Astrocyte of the spinal cord (primary cell): Measurements from ENCODE around the gene KSR1.

ENCODE experiments used
- DNase-seq: peaks from one replicate; pipeline ENCODE4 v3.0.0; 2011; ENCODE audit warnings: low read depth, low spot score
- H3K4me3 ChIP-seq: 2 replicates; pipeline ENCODE4 v1.5.1; 2011; ENCODE audit warnings: low read depth, mild to moderate bottlenecking, low read length, moderate library complexity
- in situ Hi-C: cut with HindIII; loops from 2 replicates; pipeline ENCODE4 v1.10.0; 2017; ENCODE audit warnings: low sequenced_read_pairs
- TF ChIP-seq, protein P1 (sequence below): IDR thresholded peaks from 2 replicates; pipeline ENCODE4 v1.5.1; 2012; ENCODE audit warnings: low read depth, mild to moderate bottlenecking, low read length, inconsistent platforms

Gene KSR1

DNA sequence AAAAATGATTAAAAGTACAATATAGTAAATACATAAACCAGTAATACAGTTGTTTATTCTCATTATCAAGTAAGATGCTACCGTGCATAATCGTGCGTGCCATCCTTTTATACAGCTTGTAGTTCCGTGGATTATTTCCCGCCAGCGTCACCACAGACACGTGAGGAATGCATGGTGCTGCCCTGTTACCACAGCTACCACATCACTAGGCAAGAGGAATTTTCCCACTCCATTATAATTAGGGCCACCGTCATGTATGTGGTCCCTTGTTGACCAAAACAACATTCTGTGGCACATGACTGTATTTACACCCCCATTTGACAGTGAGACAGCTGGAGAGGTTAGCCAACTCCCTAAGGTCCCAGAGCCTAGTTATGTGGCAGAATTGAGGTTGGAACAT, 144.2 kb downstream of the KSR1 start:
- TF ChIP-seq, protein P1, sequence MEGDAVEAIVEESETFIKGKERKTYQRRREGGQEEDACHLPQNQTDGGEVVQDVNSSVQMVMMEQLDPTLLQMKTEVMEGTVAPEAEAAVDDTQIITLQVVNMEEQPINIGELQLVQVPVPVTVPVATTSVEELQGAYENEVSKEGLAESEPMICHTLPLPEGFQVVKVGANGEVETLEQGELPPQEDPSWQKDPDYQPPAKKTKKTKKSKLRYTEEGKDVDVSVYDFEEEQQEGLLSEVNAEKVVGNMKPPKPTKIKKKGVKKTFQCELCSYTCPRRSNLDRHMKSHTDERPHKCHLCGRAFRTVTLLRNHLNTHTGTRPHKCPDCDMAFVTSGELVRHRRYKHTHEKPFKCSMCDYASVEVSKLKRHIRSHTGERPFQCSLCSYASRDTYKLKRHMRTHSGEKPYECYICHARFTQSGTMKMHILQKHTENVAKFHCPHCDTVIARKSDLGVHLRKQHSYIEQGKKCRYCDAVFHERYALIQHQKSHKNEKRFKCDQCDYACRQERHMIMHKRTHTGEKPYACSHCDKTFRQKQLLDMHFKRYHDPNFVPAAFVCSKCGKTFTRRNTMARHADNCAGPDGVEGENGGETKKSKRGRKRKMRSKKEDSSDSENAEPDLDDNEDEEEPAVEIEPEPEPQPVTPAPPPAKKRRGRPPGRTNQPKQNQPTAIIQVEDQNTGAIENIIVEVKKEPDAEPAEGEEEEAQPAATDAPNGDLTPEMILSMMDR, result no peak
- H3K4me3 ChIP-seq, result no peak overlapping the region
- DNase-seq, result peak; percentile 41
- in situ Hi-C loops, result no loop called here

DNA sequence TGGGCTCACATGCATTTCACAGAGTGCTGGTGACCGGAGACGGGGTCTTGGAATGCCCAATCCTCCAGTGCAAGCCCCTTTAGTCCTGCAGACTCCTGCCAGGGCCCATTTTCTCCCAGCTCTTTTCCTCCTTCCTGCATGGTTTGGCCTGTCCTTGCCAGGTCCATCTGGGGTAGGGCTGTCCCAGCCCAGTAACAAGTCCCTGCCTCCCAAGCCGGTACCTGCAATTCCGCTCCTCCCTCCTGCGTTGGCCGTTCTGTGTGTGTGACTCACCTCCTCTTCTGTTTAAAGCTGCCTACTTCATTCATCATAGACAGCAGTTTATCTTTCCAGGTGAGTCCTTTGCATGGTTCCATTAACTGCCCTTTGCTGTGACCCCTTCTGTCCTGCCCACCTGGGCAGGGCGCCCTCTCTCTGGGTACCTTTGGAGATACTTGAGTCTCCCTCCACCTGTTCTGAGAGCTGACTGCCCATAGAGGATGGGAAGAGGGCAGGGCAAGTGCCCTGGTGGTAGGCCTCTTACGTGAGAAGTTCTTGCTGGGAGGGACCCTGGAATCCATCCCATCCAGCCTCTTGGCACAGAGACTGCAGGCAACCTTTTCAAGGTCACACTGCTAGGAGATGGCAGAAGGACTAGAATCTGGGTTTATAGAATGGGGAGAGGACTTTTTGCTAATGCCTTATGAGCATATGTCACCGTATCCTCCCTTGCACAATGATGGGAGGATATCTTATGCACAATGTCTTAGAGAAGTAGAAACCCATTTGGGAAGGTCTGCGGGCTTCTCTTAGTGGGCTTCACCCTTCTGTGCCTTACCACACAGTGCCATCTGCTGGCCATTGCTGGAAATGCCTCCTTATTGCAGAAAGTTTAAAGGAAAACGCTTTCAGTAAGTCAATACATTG, 145.1 kb downstream of the KSR1 start:
- in situ Hi-C loops, result no loop called here
- TF ChIP-seq, protein P1, result peak; percentile 89
- DNase-seq, result peak; percentile 81
- no peak overlapping the region for H3K4me3 ChIP-seq

DNA sequence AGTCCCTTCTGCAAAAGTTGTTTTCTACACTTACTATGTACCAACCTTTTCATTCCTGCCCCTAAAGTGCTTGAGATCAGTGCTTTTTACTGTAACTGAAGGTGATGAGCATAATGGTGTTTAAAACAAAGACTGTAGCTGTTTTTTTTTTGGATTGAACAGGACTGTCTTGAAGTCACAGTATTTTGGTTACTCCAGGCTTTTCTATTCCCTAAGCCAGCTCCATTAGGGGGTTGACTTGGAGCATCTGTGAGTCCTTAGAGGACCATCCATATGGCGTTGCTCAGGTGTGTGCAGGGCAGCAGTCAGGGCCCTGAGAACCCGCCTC, 145.7 kb downstream of the KSR1 start:
- TF ChIP-seq, protein P1, result no peak
- in situ Hi-C loops, result no loop called here
- no peak overlapping the region for H3K4me3 ChIP-seq
- DNase-seq, result no peak

DNA sequence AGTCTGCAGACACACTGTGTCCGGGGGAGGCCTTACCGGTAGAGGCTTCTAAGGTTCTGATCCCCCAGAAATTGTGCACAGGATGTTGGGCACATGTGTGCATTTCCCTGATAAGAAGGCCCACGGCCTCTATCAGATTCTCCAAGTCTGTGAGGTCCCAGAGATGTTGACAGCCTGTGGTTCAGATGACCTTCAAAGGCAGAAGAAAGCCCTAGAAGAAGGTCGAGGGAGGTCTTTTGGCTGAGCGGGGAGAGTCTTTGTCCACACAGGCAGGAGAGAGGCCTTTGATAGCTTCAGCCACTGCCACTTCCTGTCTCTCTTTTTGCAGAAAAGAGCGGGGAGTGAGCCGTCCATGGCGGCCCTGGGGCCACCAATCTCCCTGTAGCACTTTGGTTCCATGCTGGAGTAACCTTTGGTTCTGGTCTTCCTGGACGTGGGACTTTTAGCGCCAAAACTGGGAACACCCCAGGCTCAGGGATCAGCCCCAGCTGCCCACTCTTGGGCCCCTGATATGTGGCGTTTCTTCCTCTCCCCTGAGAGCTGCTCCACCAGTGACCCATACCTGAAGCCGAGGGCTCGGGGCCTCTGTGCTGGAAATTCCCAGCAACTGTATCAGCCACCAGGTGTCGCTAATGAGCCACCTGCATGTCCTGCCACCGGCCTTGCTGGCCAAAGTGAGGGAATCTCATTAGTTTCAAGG, 146.6 kb downstream of the KSR1 start:
- DNase-seq, result peak; percentile 63
- in situ Hi-C loops, result no loop called here

DNA sequence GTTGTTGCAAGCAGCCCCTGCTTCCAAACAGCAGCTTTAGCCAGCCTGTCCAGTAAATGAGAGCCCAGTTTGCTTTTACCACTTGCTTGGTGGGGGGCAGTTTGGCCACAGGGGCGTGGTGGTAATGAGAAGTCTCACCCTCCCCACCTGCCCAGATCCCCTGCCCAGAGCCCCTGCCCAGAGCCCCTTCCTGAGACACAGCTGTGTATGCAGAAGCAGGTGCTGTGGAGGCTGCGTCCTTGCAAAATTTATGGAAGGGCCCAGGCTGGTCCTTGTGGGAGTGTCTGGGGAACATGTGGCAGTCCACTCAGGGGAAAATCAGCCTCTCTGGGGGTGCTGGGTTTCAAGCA, 147.1 kb downstream of the KSR1 start:
- DNase-seq, result no peak
- H3K4me3 ChIP-seq, result no peak overlapping the region
- TF ChIP-seq, protein P1, result no peak
- in situ Hi-C loops, result no loop called here

More for the DNA sequence above, 146.6 kb downstream of the KSR1 start:
- TF ChIP-seq, protein P1, result peak; percentile 99
- no peak overlapping the region for H3K4me3 ChIP-seq

DNA sequence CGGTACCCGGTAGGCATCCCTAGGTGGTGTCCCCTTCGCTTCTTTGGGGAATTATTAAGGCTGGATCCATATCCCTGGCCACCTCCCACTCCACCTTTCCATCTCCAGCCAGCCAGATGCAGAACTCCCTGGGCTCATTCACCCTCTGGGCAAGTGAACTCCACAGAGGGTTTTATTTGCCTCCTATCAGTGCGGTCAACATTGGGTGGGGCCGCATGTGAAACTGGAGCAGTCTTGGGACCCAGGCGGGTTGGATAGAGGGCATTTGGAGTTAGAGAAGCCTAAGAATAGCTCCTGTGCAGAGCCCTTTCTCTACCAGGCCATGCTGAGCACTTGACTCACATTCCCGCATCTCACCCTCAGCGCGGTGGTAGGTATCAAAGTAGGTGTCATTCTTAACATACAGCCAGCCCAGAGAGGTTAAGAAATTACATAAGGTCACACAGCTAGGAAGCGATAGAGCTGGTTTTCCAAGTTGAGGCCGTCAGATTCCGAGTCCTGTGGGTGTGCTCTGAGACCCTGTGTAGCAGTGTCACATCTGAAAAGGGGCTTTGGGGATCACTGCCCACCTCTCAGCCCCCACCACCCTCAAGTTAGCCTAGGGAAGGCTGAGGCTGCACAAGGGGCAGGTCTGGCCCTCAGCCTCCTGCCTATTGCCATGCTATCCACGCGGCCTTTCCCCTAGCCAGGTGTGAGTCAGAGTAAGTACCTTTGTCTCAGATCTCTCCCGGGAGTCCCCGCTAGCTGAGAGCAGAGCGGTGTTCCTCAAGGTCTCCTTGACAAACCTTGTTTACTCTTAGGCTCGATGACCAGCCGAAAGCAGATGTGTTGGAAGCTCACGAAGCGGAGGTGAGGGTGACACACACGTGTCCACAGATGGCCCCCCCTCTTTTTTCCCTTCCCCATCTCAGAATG, 147.9 kb downstream of the KSR1 start:
- in situ Hi-C loops, result no loop called here
- DNase-seq, result no peak
- TF ChIP-seq, protein P1, result no peak
- H3K4me3 ChIP-seq, result no peak overlapping the region
